Right lobe of liver (tissue), 6 donors: ENCODE results near the gene MAP3K14. TPM values are rescaled to one million over a fixed set of nuclear protein-coding genes. Genes with fewer than 3 reads are reported as not detected.

Experiments used
- ATAC-seq, 4 donors: fragments of 200-7000 bp; cut with Tn5 transposase; one replicate each; pipeline ENCODE4 v1.9.1; 2020; ENCODE audit warnings: mild to moderate bottlenecking in 4 of 4, moderate library complexity in 4 of 4
- DNase-seq, 3 donors: peaks; one replicate each; pipeline ENCODE4 v3.0.0-alpha.2; 2020
- H3K27ac ChIP-seq, 3 donors: fragments of 200-600 bp; one replicate each; pipeline ENCODE4 v1.8.0; 2022
- H3K27me3 ChIP-seq, 2 donors: fragments of 200-600 bp; one replicate each; pipeline ENCODE4 v1.8.0; 2022
- H3K36me3 ChIP-seq, 4 donors: fragments of 200-600 bp; sonication (generic) in 1 of 4; one replicate each; pipeline versions ENCODE4 v1.5.1 to v1.8.0; 2017 to 2022; ENCODE audit warnings: control low read depth in 1 of 4
- H3K4me1 ChIP-seq, 4 donors: fragments of 200-600 bp; sonication (generic) in 1 of 4; one replicate each; pipeline versions ENCODE4 v1.5.1 to v1.8.0; 2017 to 2022; ENCODE audit warnings: control low read depth in 1 of 4
- H3K4me3 ChIP-seq, 3 donors: fragments of 200-600 bp; one replicate each; pipeline ENCODE4 v1.8.0; 2022
- H3K9me3 ChIP-seq, 4 donors: fragments of 200-600 bp; sonication (generic) in 1 of 4; one replicate each; pipeline versions ENCODE4 v1.5.1 to v1.8.0; 2017 to 2022; ENCODE audit warnings: control low read depth in 1 of 4
- CTCF ChIP-seq, 4 donors: fragments of 200-600 bp in 3 of 4; fragments of 450-650 bp in 1 of 4; IDR thresholded peaks; one replicate each; pipeline versions ENCODE4 v1.5.1 to v1.8.0; 2016 to 2022; ENCODE audit warnings: antibody characterized with exemption in 4 of 4, mild to moderate bottlenecking in 2 of 4
- POLR2A ChIP-seq: fragments of 450-650 bp; IDR thresholded peaks from one replicate; pipeline ENCODE4 v1.6.1; 2017; ENCODE audit warnings: antibody characterized with exemption, mild to moderate bottlenecking
- WGBS: methylation state at CpG from one replicate; pipeline ENCODE4 v1.1.6; 2018; ENCODE audit warnings: low coverage, low lambda C conversion rate; ENCODE audit not compliant: insufficient coverage; ENCODE audit errors: missing lambda C conversion rate; 5-methylcytosine and 5-hydroxymethylcytosine counted together
- intact Hi-C, 2 donors: fragments of 100-400 bp; cut with DNase I; formaldehyde crosslinking; loops; one replicate each; pipeline versions ENCODE4 v1.11.2 to v1.14.1; 2022
- total RNA-seq, 6 experiments: library from RNA; depleted of rRNA in 2 of 6; stranded (reverse); fragments of >200 nt in 2 of 6; fragmentation: NEBNext Ultra II Directional in 3 of 6; extraction: Animal tissue kit (Norgen Biotek cat#: 25700) in 3 of 6; gene quantifications; one replicate each; pipeline versions ENCODE4 v1.1.0 to v1.2.4, GENCODE V29; 2016 to 2023
- donor health status: DM: no; HTN: yes; CAD: no.
- donor health status: DM: no; HTN: no; CAD: no.
- donor health status: DM: no; HTN: no; CAD: no.
- donor health status: DM: no; HTN: yes; CAD: no.
- donor health status: DM: no; HTN: yes; CAD: no.

The MAP3K14 gene
- total RNA-seq, 6 experiments from 2014 or later, result 4.8 to 7.8 (median 6.3) TPM

DNA sequence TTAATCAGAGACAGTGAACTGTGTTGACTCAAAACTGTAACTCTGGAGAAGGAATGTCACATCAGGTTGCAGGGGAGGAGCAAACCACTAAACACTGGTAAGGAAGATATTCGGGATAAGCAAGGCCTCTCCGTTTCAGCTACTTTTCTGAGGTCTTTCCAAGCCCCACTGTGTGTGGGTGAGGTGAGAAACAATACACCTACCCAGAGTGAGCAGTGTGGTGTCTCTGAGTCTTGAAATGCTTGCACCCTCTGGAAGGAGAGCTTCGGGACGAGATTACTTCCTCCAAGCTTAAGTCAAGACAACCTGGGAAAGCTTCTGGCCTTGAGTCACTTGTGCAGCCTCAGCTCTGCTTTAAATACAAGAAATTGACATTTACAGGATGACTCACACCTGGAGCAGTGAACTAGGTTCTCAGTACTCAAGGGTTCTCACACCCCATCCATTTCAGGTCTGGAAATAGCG, 2.5 kb upstream of the MAP3K14 start:
- intact Hi-C loops, result no loop called here

GRCh38 chr17:45318561-45319230, 1.9 kb upstream of the MAP3K14 start:
- DNase-seq, result no peak
- H3K27me3 ChIP-seq, result no peaks in the 10 kb centered on the region
- H3K27ac ChIP-seq, result no peak overlapping the region
- peaks cover 0 to 23% (median 10%) of the 10 kb centered on the region in 4 donors for H3K4me1 ChIP-seq
- no peak for ATAC-seq
- intact Hi-C loops, result no loop called here
- TF ChIP-seq CTCF (IDR thresholded peaks at IDR 0.05) (no peak), POLR2A (no peak)
- no peaks in the 10 kb centered on the region for H3K9me3 ChIP-seq
- no peaks in the 10 kb centered on the region for H3K36me3 ChIP-seq
- H3K4me3 ChIP-seq, result no peak overlapping the region
- 85% methylated on average over 4 of the region's 7 CpGs for WGBS

More for the DNA sequence above, 2.5 kb upstream of the MAP3K14 start:
- no peak for TF ChIP-seq POLR2A
- TF ChIP-seq CTCF (IDR thresholded peaks at IDR 0.05), result no peak
- WGBS, result 100% methylated on average over 4 of the region's 5 CpGs
- no peak for DNase-seq
- H3K27ac ChIP-seq, result no peak overlapping the region
- no peaks in the 10 kb centered on the region for H3K36me3 ChIP-seq
- H3K4me1 ChIP-seq, result peaks cover 0 to 17% (median 7%) of the 10 kb centered on the region in 4 donors
- H3K27me3 ChIP-seq, result no peaks in the 10 kb centered on the region
- no peak for ATAC-seq
- H3K4me3 ChIP-seq, result no peak overlapping the region
- H3K9me3 ChIP-seq, result no peaks in the 10 kb centered on the region

- peaks cover 0 to 37% (median 18%) of the 10 kb centered on the region in 4 donors for H3K4me1 ChIP-seq
- no peaks in the 10 kb centered on the region for H3K27me3 ChIP-seq
- TF ChIP-seq POLR2A, result no peak
- no peak for TF ChIP-seq CTCF (IDR thresholded peaks at IDR 0.05)
- ATAC-seq, result peak; percentile 85 to 92 (median 90)
- under 1% methylated on average over 12 of the region's 54 CpGs for WGBS
- peak overlapping the region; percentile 65 to 86 (median 80) for H3K4me3 ChIP-seq
- peak overlapping the region; percentile 86 to 93 (median 87) for H3K27ac ChIP-seq
- intact Hi-C loops, result no loop called here
- H3K36me3 ChIP-seq, result no peaks in the 10 kb centered on the region
- H3K9me3 ChIP-seq, result no peaks in the 10 kb centered on the region
- DNase-seq, result peak; percentile 100
Measured at GRCh38 chr17:45317111-45317928, 500 bp upstream of the MAP3K14 start.

DNA sequence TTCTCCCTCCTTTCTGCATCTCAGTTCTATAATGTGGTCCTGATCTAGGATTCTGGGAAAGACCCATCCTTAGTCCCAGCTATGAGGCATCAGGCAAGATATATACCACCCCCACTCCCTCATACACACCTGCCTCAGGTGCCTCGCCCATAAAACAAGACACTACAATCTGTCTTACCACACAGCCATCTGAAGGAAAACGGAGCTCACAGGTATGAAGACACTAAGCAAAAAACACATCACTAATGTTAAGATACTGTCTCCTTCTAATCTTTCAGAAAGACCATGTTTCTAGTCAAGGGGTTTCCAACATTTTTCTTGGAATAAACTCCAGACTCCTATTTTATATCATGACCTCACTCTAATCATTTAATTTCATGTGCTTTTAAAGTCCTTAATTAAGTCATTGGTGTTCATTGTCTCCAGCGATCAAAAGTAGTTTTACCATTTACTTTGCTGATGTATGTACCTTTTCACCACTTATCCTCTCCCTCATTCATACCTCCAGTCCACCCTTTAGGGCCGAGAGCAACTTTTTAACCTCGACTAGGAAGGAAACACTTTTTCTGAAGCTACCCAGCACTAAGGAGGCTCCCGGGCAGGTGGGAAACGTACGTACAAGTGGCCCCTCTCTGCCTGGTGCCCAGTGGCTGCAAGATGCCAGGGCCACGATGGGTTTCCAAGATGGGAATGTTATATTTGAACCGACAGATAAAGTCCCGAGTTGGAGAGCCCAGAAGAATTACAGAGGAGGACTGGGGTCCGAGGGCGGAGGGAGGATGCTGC, 979 bp downstream of the MAP3K14 start:
- Histone ChIP-seq H3K27ac (peak overlapping the region; percentile 86 to 93 (median 87)), H3K36me3 (no peaks in the 10 kb centered on the region), H3K4me3 (peak overlapping the region; percentile 65 to 86 (median 80)), H3K27me3 (no peaks in the 10 kb centered on the region), H3K4me1 (peaks cover 0 to 51% (median 29%) of the 10 kb centered on the region in 4 donors), H3K9me3 (no peaks in the 10 kb centered on the region)
- ATAC-seq, result no peak
- DNase-seq, result no peak
- no peak for TF ChIP-seq POLR2A
- TF ChIP-seq CTCF (IDR thresholded peaks at IDR 0.05), result no peak
- intact Hi-C loops, result no loop called here
- WGBS, result 3% methylated on average over 10 of the region's 13 CpGs
